Upper lobe of left lung (tissue), 6 donors: ENCODE data around the gene CCT8. TPM values are rescaled to one million over a fixed set of nuclear protein-coding genes. Genes with fewer than 3 reads are reported as not detected.

Experiments
- ATAC-seq, 2 donors: fragments of 200-7000 bp; cut with Tn5 transposase; one replicate each; pipeline ENCODE4 v1.9.1; 2022; ENCODE audit warnings: mild to moderate bottlenecking in 2 of 2, moderate library complexity in 2 of 2; ENCODE audit not compliant: low FRiP score in 2 of 2
- DNase-seq, 2 donors: peaks; one replicate each; pipeline ENCODE4 v3.0.0-alpha.2; 2019 to 2020
- H3K27ac ChIP-seq, 4 donors: fragments of 200-600 bp; sonication (generic); one replicate each; pipeline ENCODE4 v1.5.1; 2016 to 2019
- H3K27me3 ChIP-seq, 4 donors: fragments of 200-600 bp; sonication (generic); one replicate each; pipeline ENCODE4 v1.5.1; 2017 to 2019
- H3K36me3 ChIP-seq, 4 donors: fragments of 200-600 bp; sonication (generic); one replicate each; pipeline ENCODE4 v1.5.1; 2016 to 2019
- H3K4me1 ChIP-seq, 4 donors: fragments of 200-600 bp; sonication (generic); one replicate each; pipeline ENCODE4 v1.5.1; 2018 to 2019
- H3K4me3 ChIP-seq, 4 donors: fragments of 200-600 bp; sonication (generic); one replicate each; pipeline ENCODE4 v1.5.1; 2017 to 2019; ENCODE audit warnings: mild to moderate bottlenecking in 2 of 4, moderate library complexity in 1 of 4
- H3K9me3 ChIP-seq, 4 donors: fragments of 200-600 bp; sonication (generic); one replicate each; pipeline ENCODE4 v1.5.1; 2018 to 2019
- EP300 ChIP-seq, 4 donors: sonication (generic); formaldehyde crosslinking; IDR thresholded peaks; one replicate each; pipeline ENCODE4 v1.5.1; 2017; ENCODE audit warnings: antibody characterized with exemption in 4 of 4, control low read depth in 2 of 4
- POLR2A ChIP-seq, 4 donors: fragments of 450-650 bp; IDR thresholded peaks; one replicate each; pipeline ENCODE4 v1.5.1; 2016 to 2017; ENCODE audit warnings: antibody characterized with exemption in 4 of 4, mild to moderate bottlenecking in 2 of 4
- POLR2AphosphoS5 ChIP-seq, 2 donors: sonication (generic); formaldehyde crosslinking; IDR thresholded peaks; one replicate each; pipeline ENCODE4 v1.5.1; 2017; ENCODE audit warnings: antibody characterized with exemption in 2 of 2
- whole genome bisulfite sequencing, 2 donors: methylation state at CpG; one replicate each; pipeline ENCODE4 v1.1.5; 2017 to 2018; 5-methylcytosine and 5-hydroxymethylcytosine counted together
- total RNA-seq, 6 donors: library from RNA; depleted of rRNA in 4 of 6; stranded (reverse); fragments of >200 nt in 4 of 6; gene quantifications; one replicate each; pipeline versions ENCODE4 v1.1.0 to v1.2.1, GENCODE V29; 2016 to 2021
- TF ChIP-seq, protein P1 (sequence below), 6 experiments: fragments of 450-650 bp in 4 of 6; fragments of 200-600 bp in 2 of 6; sonication (generic) in 2 of 6; IDR thresholded peaks; one replicate each; pipeline ENCODE4 v1.5.1; 2016 to 2019; ENCODE audit warnings: antibody characterized with exemption in 6 of 6
- donor health status: DM: no; HTN: no; CAD: no; lungs with moderate emphysema.
- donor health status: DM: no; HTN: yes; CAD: no; lungs with severe emphysema.

CCT8 gene
- total RNA-seq, 6 donors from 2014 or later, result 39.8 to 133 (median 99.0) TPM

DNA sequence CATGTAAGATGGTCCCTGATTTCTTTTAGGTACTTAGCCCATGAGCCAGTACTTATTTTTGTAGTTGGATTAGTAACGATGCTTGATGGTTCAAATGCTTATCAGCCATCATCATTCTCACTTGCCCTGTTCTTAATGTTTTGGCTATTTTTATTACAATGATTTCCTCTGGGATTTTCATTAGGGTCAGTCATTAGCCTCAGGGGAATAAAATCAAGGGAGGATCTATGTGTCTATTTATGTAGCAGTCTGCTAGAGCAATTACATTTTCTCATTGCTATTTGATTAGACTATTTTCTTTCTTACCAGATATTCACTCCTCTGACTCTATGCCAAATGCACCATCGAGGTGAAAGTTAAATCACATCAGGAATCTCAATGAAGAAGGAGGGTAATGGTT is 10.9 kb upstream of the CCT8 start:
- TF ChIP-seq POLR2A (IDR thresholded peaks at IDR 0.05), result no peak
- no peak for TF ChIP-seq POLR2AphosphoS5 (IDR thresholded peaks at IDR 0.05)
- TF ChIP-seq, protein P1, sequence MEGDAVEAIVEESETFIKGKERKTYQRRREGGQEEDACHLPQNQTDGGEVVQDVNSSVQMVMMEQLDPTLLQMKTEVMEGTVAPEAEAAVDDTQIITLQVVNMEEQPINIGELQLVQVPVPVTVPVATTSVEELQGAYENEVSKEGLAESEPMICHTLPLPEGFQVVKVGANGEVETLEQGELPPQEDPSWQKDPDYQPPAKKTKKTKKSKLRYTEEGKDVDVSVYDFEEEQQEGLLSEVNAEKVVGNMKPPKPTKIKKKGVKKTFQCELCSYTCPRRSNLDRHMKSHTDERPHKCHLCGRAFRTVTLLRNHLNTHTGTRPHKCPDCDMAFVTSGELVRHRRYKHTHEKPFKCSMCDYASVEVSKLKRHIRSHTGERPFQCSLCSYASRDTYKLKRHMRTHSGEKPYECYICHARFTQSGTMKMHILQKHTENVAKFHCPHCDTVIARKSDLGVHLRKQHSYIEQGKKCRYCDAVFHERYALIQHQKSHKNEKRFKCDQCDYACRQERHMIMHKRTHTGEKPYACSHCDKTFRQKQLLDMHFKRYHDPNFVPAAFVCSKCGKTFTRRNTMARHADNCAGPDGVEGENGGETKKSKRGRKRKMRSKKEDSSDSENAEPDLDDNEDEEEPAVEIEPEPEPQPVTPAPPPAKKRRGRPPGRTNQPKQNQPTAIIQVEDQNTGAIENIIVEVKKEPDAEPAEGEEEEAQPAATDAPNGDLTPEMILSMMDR (IDR thresholded peaks at IDR 0.05), result no peak
- no peak for TF ChIP-seq EP300 (IDR thresholded peaks at IDR 0.05)
- H3K27ac ChIP-seq, result no peak overlapping the region
- H3K27me3 ChIP-seq, result no peaks in the 10 kb centered on the region
- no peak for ATAC-seq
- H3K4me3 ChIP-seq, result no peak overlapping the region
- WGBS, 2 donors, result 68 to 73% methylated on average over 2 of the region's 2 CpGs
- no peaks in the 10 kb centered on the region for H3K9me3 ChIP-seq
- peaks cover 0 to 17% (median 12%) of the 10 kb centered on the region in 4 donors for H3K4me1 ChIP-seq
- no peak for DNase-seq
- H3K36me3 ChIP-seq, result no peaks in the 10 kb centered on the region

DNA sequence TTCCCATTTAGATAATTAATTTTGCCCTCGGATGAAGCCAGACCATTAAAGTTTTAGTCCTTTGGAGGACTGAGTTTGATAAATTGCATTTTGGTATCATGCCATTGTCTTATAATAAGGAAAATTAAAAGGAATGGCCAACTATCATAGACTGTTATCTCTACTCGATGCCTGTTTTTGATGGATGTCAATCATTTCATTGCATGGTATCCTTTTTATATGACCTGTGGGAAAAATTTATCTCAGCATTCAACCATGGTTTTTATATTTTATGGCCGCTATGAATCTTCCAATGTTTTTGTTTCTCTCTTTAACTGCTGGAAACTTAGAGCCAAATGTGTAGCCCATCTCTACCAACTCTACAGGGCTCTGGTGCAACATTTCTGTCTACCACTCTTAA is 9.9 kb upstream of the CCT8 start:
- H3K27ac ChIP-seq, result no peak overlapping the region
- H3K4me1 ChIP-seq, result peaks cover 3 to 26% (median 20%) of the 10 kb centered on the region in 4 donors
- 92 to 100% methylated on average over 3 of the region's 3 CpGs for whole genome bisulfite sequencing, 2 donors
- H3K4me3 ChIP-seq, result no peak overlapping the region
- no peak for TF ChIP-seq EP300 (IDR thresholded peaks at IDR 0.05)
- no peak for TF ChIP-seq POLR2AphosphoS5 (IDR thresholded peaks at IDR 0.05)
- no peak for TF ChIP-seq POLR2A (IDR thresholded peaks at IDR 0.05)
- TF ChIP-seq, protein P1 (IDR thresholded peaks at IDR 0.05), result no peak
- H3K27me3 ChIP-seq, result no peaks in the 10 kb centered on the region
- H3K36me3 ChIP-seq, result no peaks in the 10 kb centered on the region
- ATAC-seq (no peak), DNase-seq (no peak)
- no peaks in the 10 kb centered on the region for H3K9me3 ChIP-seq

DNA sequence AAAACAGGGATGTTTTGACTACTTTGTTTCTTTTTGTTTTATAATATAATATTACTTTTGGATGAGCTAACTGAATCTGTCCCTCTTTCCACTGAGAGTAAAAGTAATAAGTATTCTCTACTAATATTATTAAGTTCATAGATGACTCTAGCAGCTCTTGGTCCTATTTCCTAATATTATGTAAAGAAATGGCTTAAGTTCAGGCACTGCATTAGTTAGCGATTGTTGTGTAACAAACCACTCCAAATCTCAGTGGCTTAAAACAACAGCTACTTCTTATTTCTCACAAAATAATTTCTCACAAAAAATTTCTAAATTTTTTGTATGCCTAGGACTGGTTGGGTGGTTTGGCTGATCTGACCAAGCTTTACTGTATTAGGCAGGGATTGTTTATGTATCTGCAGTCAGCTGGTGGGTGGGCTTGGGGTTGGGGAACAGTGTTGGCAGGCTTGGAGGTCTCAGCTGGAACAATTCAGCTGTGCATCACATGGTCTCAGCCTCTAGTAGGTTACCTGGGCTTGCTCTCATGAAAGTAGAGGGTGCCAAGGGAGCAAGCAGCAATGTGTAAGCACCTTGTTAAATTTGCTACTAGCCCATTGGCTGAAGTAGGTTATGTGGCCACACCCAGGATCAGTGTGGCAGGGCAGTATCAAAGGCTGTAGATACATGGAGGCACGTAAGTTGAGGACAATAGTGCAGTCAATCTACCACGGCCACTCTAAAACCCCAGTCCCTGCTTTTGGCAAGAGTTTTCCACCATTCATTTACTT is 8.8 kb upstream of the CCT8 start:
- 74 to 76% methylated on average over 3 of the region's 3 CpGs for WGBS, 2 donors
- no peak overlapping the region for H3K4me3 ChIP-seq
- H3K27me3 ChIP-seq, result no peaks in the 10 kb centered on the region
- no peaks in the 10 kb centered on the region for H3K36me3 ChIP-seq
- DNase-seq (no peak), ATAC-seq (no peak)
- peaks cover 3 to 32% (median 22%) of the 10 kb centered on the region in 4 donors for H3K4me1 ChIP-seq
- TF ChIP-seq EP300 (IDR thresholded peaks at IDR 0.05), result no peak
- TF ChIP-seq, protein P1 (IDR thresholded peaks at IDR 0.05), result no peak
- no peak for TF ChIP-seq POLR2A (IDR thresholded peaks at IDR 0.05)
- TF ChIP-seq POLR2AphosphoS5 (IDR thresholded peaks at IDR 0.05), result no peak
- H3K9me3 ChIP-seq, result no peaks in the 10 kb centered on the region
- no peak overlapping the region for H3K27ac ChIP-seq

DNA sequence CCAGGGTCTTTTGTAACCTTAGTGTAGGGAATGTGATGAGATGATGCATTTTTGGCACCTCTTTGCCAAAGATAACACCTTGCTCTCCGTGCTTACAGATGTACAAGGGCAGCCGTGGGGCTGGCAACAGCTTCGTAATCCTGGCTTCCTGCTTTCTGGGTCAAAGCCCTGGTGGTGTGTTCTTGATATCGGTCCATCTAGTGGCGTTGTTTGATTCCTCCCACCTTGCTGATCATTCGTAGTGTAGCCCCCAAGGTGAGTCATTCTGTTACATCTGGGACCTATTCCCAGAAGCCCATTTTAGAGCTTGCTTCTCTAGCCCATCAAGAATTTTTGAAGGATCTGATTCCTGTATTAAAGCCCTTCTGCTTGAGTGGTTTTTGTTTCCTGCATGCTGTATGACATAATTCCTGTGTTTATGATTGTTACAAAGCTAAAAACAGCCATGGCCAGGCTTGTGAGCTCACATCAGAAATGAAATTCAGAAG is 7.0 kb upstream of the CCT8 start:
- TF ChIP-seq, protein P1 (IDR thresholded peaks at IDR 0.05), result no peak
- no peak for TF ChIP-seq EP300 (IDR thresholded peaks at IDR 0.05)
- TF ChIP-seq POLR2A (IDR thresholded peaks at IDR 0.05), result no peak
- no peak for TF ChIP-seq POLR2AphosphoS5 (IDR thresholded peaks at IDR 0.05)
- Histone ChIP-seq H3K27ac (peak overlapping the region; percentile 31 to 70 (median 41)), H3K4me1 (peaks cover 3 to 32% (median 22%) of the 10 kb centered on the region in 4 donors), H3K36me3 (no peaks in the 10 kb centered on the region), H3K4me3 (no peak overlapping the region), H3K27me3 (no peaks in the 10 kb centered on the region), H3K9me3 (no peaks in the 10 kb centered on the region)
- DNase-seq (peak in 1 of 2 donors; percentile 31), ATAC-seq (peak in 1 of 2 donors; percentile 20)
- WGBS, 2 donors, result 30 to 38% methylated on average over 5 to 6 of the region's 6 CpGs
